HepG2 (cell line): ENCODE results near the gene EVI2B. TPM values are rescaled to one million over a fixed set of nuclear protein-coding genes. Genes with fewer than 3 reads are reported as not detected.

ENCODE experiments used
- ATAC-seq: fragments of 200-7000 bp; cut with Tn5 transposase; 3 replicates; pipeline ENCODE4 v1.9.1; 2020; ENCODE audit warnings: mild to moderate bottlenecking, moderate library complexity
- BruUV-seq: library from RNA; stranded (reverse); fragments of 400-500 nt; replicated peaks from 2 replicates; lab custom pipeline; 2021; lab: Mats Ljungman, UMichigan
- CTCF ChIA-PET: fragments of 300-600 bp; formaldehyde crosslinking; extraction: SDS; loops from one replicate; lab custom pipeline; 2021; ENCODE audit warnings: low total read pairs, inconsistent platforms, low intra/inter-chr PET ratio; lab: Yijun Ruan, JAX
- POLR2A ChIA-PET: fragments of 350-600 bp; sonication (Branson Sonifier 250); formaldehyde crosslinking; loops from one replicate; lab custom pipeline; 2020; ENCODE audit warnings: antibody characterized with exemption, inconsistent platforms; lab: Yijun Ruan, JAX
- DNase-seq: peaks from one replicate; pipeline ENCODE4 v3.0.0-alpha.2; 2015; ENCODE audit warnings: low spot score
- FAIRE-seq: peaks from 3 replicates; lab custom pipeline; 2011; peaks lifted over from hg19 to GRCh38; lab: Jason Lieb, UNC
- H2AFZ ChIP-seq: one replicate; pipeline ENCODE4 v1.6.1; 2011; ENCODE audit warnings: low read length, inconsistent platforms
- H3K27ac ChIP-seq: fragments of 300-600 bp; 3 replicates; pipeline ENCODE4 v1.8.0; 2011; ENCODE audit warnings: mixed run types, mild to moderate bottlenecking, mixed read lengths, low read length, inconsistent platforms; ENCODE audit not compliant: insufficient read depth; ENCODE audit errors: extremely low read length
- H3K27me3 ChIP-seq, 2 experiments: fragments of 200-600 bp in 1 of 2; 2 replicates in 1 of 2; 3 replicates in 1 of 2; pipeline versions ENCODE4 v1.6.0 to v1.8.0; 2011; ENCODE audit warnings: low read length in 2 of 2, mild to moderate bottlenecking in 2 of 2, moderate library complexity in 2 of 2, inconsistent platforms in 1 of 2; ENCODE audit not compliant: insufficient read depth in 2 of 2, control insufficient read depth in 1 of 2
- H3K36me3 ChIP-seq, 2 experiments: fragments of 200-600 bp in 1 of 2; replicated peaks in 1 of 2; 2 replicates in 1 of 2; 3 replicates in 1 of 2; pipeline versions ENCODE4 v1.5.1 to v1.8.0; 2011; ENCODE audit warnings: low read length in 2 of 2, inconsistent platforms in 1 of 2; ENCODE audit not compliant: insufficient read depth in 2 of 2, control insufficient read depth in 1 of 2
- H3K4me1 ChIP-seq: 2 replicates; pipeline ENCODE4 v1.5.1; 2012; ENCODE audit warnings: low read length, inconsistent platforms; ENCODE audit not compliant: insufficient read depth
- H3K4me2 ChIP-seq: 2 replicates; pipeline ENCODE4 v1.6.0; 2011; ENCODE audit warnings: low read depth, low read length, inconsistent platforms
- H3K4me3 ChIP-seq, 3 experiments: fragments of 200-600 bp in 1 of 3; sonication (generic), shearing (Covaris generic) in 1 of 3; replicated peaks in 1 of 3; 2 replicates each; pipeline ENCODE4 v1.5.1; 2011 to 2016; ENCODE audit warnings: low read length in 3 of 3, inconsistent platforms in 2 of 3, low read depth in 2 of 3, mild to moderate bottlenecking in 2 of 3, control low read depth in 1 of 3, mixed read lengths in 1 of 3; ENCODE audit not compliant: insufficient read depth in 1 of 3
- H3K79me2 ChIP-seq: one replicate; pipeline ENCODE4 v1.6.1; 2011; ENCODE audit warnings: low read length, inconsistent platforms; ENCODE audit not compliant: insufficient read depth
- H3K9ac ChIP-seq: 2 replicates; pipeline ENCODE4 v1.6.0; 2011; ENCODE audit warnings: mild to moderate bottlenecking, low read depth, low read length, inconsistent platforms; ENCODE audit not compliant: insufficient read depth
- H3K9me3 ChIP-seq: 2 replicates; pipeline ENCODE4 v1.5.1; 2012; ENCODE audit warnings: mild to moderate bottlenecking, low read length
- H4K20me1 ChIP-seq: 2 replicates; pipeline ENCODE4 v1.6.0; 2011; ENCODE audit warnings: inconsistent platforms, mild to moderate bottlenecking, low read length, moderate library complexity; ENCODE audit not compliant: insufficient read depth
- CEBPB ChIP-seq: IDR thresholded peaks from 2 replicates; pipeline ENCODE4 v1.6.1; 2011; ENCODE audit warnings: low read depth, low read length, improper control_type of control experiment, borderline replicate concordance
- CEBPG ChIP-seq: IDR thresholded peaks from 2 replicates; pipeline ENCODE4 v1.6.1; 2016
- FOXP1 ChIP-seq, 2 experiments: fragments of 450-650 bp in 1 of 2; IDR thresholded peaks; 2 replicates each; pipeline ENCODE4 v1.6.1; 2017 to 2018; ENCODE audit warnings: antibody characterized with exemption in 1 of 2
- GATAD2A ChIP-seq: IDR thresholded peaks from 2 replicates; pipeline ENCODE4 v1.6.1; 2016
- NFE2L1 ChIP-seq: sonication (generic); formaldehyde crosslinking; IDR thresholded peaks from 2 replicates; pipeline ENCODE4 v1.4.0; 2020; ENCODE audit warnings: missing genetic modification reagents, mild to moderate bottlenecking, borderline replicate concordance
- SOX13 ChIP-seq, 3 experiments: fragments of 450-650 bp in 1 of 3; sonication (generic) in 1 of 3; formaldehyde crosslinking in 1 of 3; IDR thresholded peaks in 2 of 3; conservative IDR thresholded peaks in 1 of 3; 2 replicates each; pipeline versions ENCODE4 v1.5.0 to v1.6.1; 2016 to 2020; ENCODE audit warnings: antibody characterized with exemption in 1 of 3, mild to moderate bottlenecking in 1 of 3, missing compliant biosample characterization in 1 of 3, missing genetic modification reagents in 1 of 3, moderate library complexity in 1 of 3
- SOX5 ChIP-seq: IDR thresholded peaks from 2 replicates; pipeline ENCODE4 v1.6.1; 2016; ENCODE audit warnings: borderline replicate concordance
- SOX6 ChIP-seq, 2 experiments: fragments of 450-650 bp in 1 of 2; sonication (generic) in 1 of 2; formaldehyde crosslinking in 1 of 2; IDR thresholded peaks; 2 replicates each; pipeline versions ENCODE4 v1.4.0 to v1.6.1; 2017 to 2020; ENCODE audit warnings: antibody characterized with exemption in 1 of 2, mild to moderate bottlenecking in 1 of 2, missing genetic modification reagents in 1 of 2
- ZNF446 ChIP-seq: sonication (generic); formaldehyde crosslinking; IDR thresholded peaks from 2 replicates; pipeline ENCODE4 v1.5.0; 2020; ENCODE audit warnings: mild to moderate bottlenecking, missing genetic modification reagents
- WGBS: methylation state at CpG from one replicate; pipeline ENCODE4 v1.1.6; 2017; ENCODE audit warnings: low lambda C conversion rate; 5-methylcytosine and 5-hydroxymethylcytosine counted together
- in situ Hi-C: cut with HindIII; loops from 2 replicates; pipeline ENCODE4 v1.10.0; 2017; ENCODE audit warnings: low pct_unique_long_range_greater_than_20kb; ENCODE audit not compliant: extremely low pct_ligation_motif_present
- intact Hi-C: fragments of 100-400 bp; cut with micrococcal nuclease; formaldehyde crosslinking; loops from one replicate; pipeline ENCODE4 v1.10.0; 2022; ENCODE audit not compliant: unreplicated experiment
- polyA plus RNA-seq, 8 experiments: library from polyadenylated mRNA; depleted of rRNA in 3 of 8; stranded (reverse) in 7 of 8; unstranded in 1 of 8; fragments of >200 nt; fragmentation: Illumina TruSeq in 4 of 8; extraction: Trizol in 4 of 8; gene quantifications; 2 replicates each; pipeline versions ENCODE4 v1.2.1 to v1.2.3, GENCODE V29; 2011 to 2016; ENCODE audit warnings: low read depth in 4 of 8, missing spikeins in 1 of 8, mixed read lengths in 1 of 8; ENCODE audit not compliant: insufficient read depth in 1 of 8
- total RNA-seq, 5 experiments: library from RNA; depleted of rRNA; stranded (reverse); fragments of >200 nt; fragmentation: Illumina TruSeq; extraction: Trizol; gene quantifications; 2 replicates each; pipeline ENCODE4 v1.2.3, GENCODE V29; 2016; ENCODE audit warnings: low read depth in 1 of 5

EVI2B gene
- total and polyA plus RNA-seq, 2 of the 13 experiments (the other 11 are each of a cell fraction or from before 2014, with no cell fraction given), result not detected

GRCh38 chr17:31269036-31269577 lies 44.7 kb downstream of the EVI2B start:
- no peak for TF ChIP-seq FOXP1 (IDR thresholded peaks at IDR 0.05)
- TF ChIP-seq FOXP1 (CRISPR knock-in tag; IDR thresholded peaks at IDR 0.05), result peak; percentile 44
- TF ChIP-seq NFE2L1, result no peak
- peak; percentile 56; the same call in 1 of the 2 replicates for TF ChIP-seq CEBPB
- no peak for TF ChIP-seq SOX6 (IDR thresholded peaks at IDR 0.05)
- TF ChIP-seq SOX6 (CRISPR knock-in tag; IDR thresholded peaks at IDR 0.05), result peak; percentile 58; the same call in 1 of the 2 replicates
- 0 out of 2 replicates have a peak, but pooled peaks have one; percentile 41 for TF ChIP-seq GATAD2A
- TF ChIP-seq SOX13 (IDR thresholded peaks at IDR 0.05), result no peak
- TF ChIP-seq SOX13 (CRISPR knock-in tag; conservative IDR thresholded peaks at IDR 0.05 in 1 of 2, IDR thresholded peaks at IDR 0.05 in 1 of 2), result peak in 1 of 2 experiments; percentile 83; a peak in 2 of 4 replicates
- peak; percentile 79; the same call in 1 of the 2 replicates for TF ChIP-seq SOX5 (CRISPR knock-in tag)
- peak; percentile 51 for TF ChIP-seq CEBPG
- TF ChIP-seq ZNF446 (CRISPR knock-in tag), result no peak
- TF ChIP-seq, all 625 proteins: peak for 7
- no peaks in the 10 kb centered on the region for H3K9me3 ChIP-seq
- intact Hi-C loops (no loop called here), in situ Hi-C loops (no loop called here)
- no TSS peak for BruUV-seq
- peak; percentile 36 for DNase-seq
- 98% methylated on average over 2 of the region's 2 CpGs for WGBS
- ChIA-PET CTCF (no interaction called here), POLR2A (no interaction called here)
- no peak overlapping the region for H3K27ac ChIP-seq
- H3K36me3 ChIP-seq, result peaks cover 2 to 25% of the 10 kb centered on the region in 2 experiments; a peak in 3 of 5 replicates
- H3K4me3 ChIP-seq, result no peak overlapping the region
- H3K9ac ChIP-seq, result no peak overlapping the region
- H3K79me2 ChIP-seq, result no peaks in the 10 kb centered on the region
- no peak for FAIRE-seq
- H3K4me1 ChIP-seq, result peaks cover 25% of the 10 kb centered on the region
- ATAC-seq, result no peak
- H3K27me3 ChIP-seq, result no peaks in the 10 kb centered on the region
- H4K20me1 ChIP-seq, result no peaks in the 10 kb centered on the region
- no peak overlapping the region for H2AFZ ChIP-seq
- H3K4me2 ChIP-seq, result no peak overlapping the region
